ENCODE results near the gene KIF3A. TPM values are rescaled to one million over a fixed set of nuclear protein-coding genes. Genes with fewer than 3 reads are reported as not detected.

The KIF3A gene
- total and polyA plus RNA-seq, 3 donors from 2014 or later, result 23.2 to 38.6 (median 30.8) TPM

DNA sequence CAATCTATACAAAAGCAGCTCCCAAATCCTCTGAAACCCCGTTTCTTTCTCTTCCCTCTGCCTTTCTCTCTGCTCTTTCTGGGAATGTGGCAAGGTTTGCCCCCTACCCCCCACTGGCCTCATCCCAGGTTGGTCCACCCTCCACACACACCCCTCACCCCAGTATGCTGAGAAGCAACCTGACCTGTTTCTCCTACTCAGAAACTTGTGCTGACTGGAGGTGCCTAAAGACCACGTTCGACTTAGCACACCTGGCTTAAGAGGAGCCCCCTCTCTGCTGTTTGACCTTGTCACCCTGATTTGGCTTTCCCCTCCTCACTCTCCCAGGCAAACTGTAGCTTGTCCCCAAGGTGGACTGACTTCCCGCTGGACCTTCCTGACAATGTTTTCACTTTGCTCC, 40.8 kb upstream of the KIF3A start:
- TF ChIP-seq, protein P1, sequence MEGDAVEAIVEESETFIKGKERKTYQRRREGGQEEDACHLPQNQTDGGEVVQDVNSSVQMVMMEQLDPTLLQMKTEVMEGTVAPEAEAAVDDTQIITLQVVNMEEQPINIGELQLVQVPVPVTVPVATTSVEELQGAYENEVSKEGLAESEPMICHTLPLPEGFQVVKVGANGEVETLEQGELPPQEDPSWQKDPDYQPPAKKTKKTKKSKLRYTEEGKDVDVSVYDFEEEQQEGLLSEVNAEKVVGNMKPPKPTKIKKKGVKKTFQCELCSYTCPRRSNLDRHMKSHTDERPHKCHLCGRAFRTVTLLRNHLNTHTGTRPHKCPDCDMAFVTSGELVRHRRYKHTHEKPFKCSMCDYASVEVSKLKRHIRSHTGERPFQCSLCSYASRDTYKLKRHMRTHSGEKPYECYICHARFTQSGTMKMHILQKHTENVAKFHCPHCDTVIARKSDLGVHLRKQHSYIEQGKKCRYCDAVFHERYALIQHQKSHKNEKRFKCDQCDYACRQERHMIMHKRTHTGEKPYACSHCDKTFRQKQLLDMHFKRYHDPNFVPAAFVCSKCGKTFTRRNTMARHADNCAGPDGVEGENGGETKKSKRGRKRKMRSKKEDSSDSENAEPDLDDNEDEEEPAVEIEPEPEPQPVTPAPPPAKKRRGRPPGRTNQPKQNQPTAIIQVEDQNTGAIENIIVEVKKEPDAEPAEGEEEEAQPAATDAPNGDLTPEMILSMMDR (IDR thresholded peaks at IDR 0.05), result no peak
- no peak for TF ChIP-seq POLR2A (IDR thresholded peaks at IDR 0.05)
- DNase-seq, result no peak
- WGBS, 2 donors, result 49 to 61% methylated on average over 4 of the region's 4 CpGs
- no peaks in the 10 kb centered on the region for H3K9me3 ChIP-seq
- H3K36me3 ChIP-seq (ENCODE audit: low read depth, missing control alignments), result no peaks in the 10 kb centered on the region
- intact Hi-C loops (cut with DNase I; ENCODE audit: low total_unique reads), result no loop called here
- H3K4me1 ChIP-seq, result peaks cover 13% of the 10 kb centered on the region
- peak overlapping the region; percentile 75 to 82 for H3K4me3 ChIP-seq
- no peaks in the 10 kb centered on the region for H3K27me3 ChIP-seq
- no peak overlapping the region for H3K27ac ChIP-seq

GRCh38 chr5:132777209-132778069, 40.1 kb upstream of the KIF3A start, which contains the start of gene SEPTIN8:
Gene SEPTIN8 (minus strand): TSS chr5:132777239. CDS start chr5:132777137, 102 bp downstream.
- intact Hi-C loops (cut with DNase I; ENCODE audit: low total_unique reads), result no loop called here
- TF ChIP-seq, protein P1 (IDR thresholded peaks at IDR 0.05), result no peak
- TF ChIP-seq POLR2A (IDR thresholded peaks at IDR 0.05), result no peak
- 1 to 4% methylated on average over 23 to 76 of the region's 82 CpGs for WGBS, 2 donors
- peak within 1 kb of the TSS; percentile 75 to 82 for H3K4me3 ChIP-seq
- H3K9me3 ChIP-seq, result no peaks in the 10 kb centered on the region
- H3K4me1 ChIP-seq, result peaks cover 13% of the 10 kb centered on the region
- no peaks in the 10 kb centered on the region for H3K27me3 ChIP-seq
- no peaks in the 10 kb centered on the region for H3K36me3 ChIP-seq (ENCODE audit: low read depth, missing control alignments)
- peak; percentile 44 for DNase-seq
- H3K27ac ChIP-seq, result peak within 1 kb of the TSS; percentile 24 to 71

DNA sequence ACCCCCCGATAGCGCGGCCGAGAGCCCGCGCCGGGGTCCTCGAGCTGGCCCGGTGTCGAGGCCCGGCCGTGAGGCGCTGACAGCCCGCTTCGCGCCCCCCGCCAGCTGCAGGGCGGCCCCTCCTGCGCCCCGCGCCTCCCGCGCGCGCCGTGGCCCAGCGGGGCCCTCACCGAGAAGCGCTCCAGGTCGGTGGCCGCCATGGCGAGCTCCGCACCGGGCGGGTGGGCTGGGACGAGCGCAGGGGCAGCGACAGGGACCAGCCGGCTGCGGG, 39.5 kb upstream of the KIF3A start:
- no peaks in the 10 kb centered on the region for H3K27me3 ChIP-seq
- DNase-seq, result no peak
- intact Hi-C loops (cut with DNase I; ENCODE audit: low total_unique reads), result no loop called here
- peak overlapping the region; percentile 75 to 82 for H3K4me3 ChIP-seq
- peak overlapping the region in 1 of 2 donors; percentile 71 for H3K27ac ChIP-seq
- no peaks in the 10 kb centered on the region for H3K36me3 ChIP-seq (ENCODE audit: low read depth, missing control alignments)
- H3K4me1 ChIP-seq, result peaks cover 15% of the 10 kb centered on the region
- 1% methylated on average over 32 of the region's 40 CpGs; no CpG with 5 or more reads in 1 of the 2 donors for WGBS, 2 donors
- no peak for TF ChIP-seq POLR2A (IDR thresholded peaks at IDR 0.05)
- TF ChIP-seq, protein P1 (IDR thresholded peaks at IDR 0.05), result no peak
- no peaks in the 10 kb centered on the region for H3K9me3 ChIP-seq

GRCh38 chr5:132776131-132776937, 39.0 kb upstream of the KIF3A start:
- no peak for TF ChIP-seq POLR2A (IDR thresholded peaks at IDR 0.05)
- TF ChIP-seq, protein P1 (IDR thresholded peaks at IDR 0.05), result no peak
- 4 to 8% methylated on average over 7 to 28 of the region's 39 CpGs for WGBS, 2 donors
- H3K9me3 ChIP-seq, result no peaks in the 10 kb centered on the region
- peak overlapping the region; percentile 75 to 82 for H3K4me3 ChIP-seq
- H3K27ac ChIP-seq, result peak overlapping the region; percentile 24 to 71
- no peaks in the 10 kb centered on the region for H3K36me3 ChIP-seq (ENCODE audit: low read depth, missing control alignments)
- DNase-seq, result no peak
- H3K4me1 ChIP-seq, result peaks cover 21% of the 10 kb centered on the region
- H3K27me3 ChIP-seq, result no peaks in the 10 kb centered on the region
- intact Hi-C loops (cut with DNase I; ENCODE audit: low total_unique reads), result no loop called here

Data from testis (tissue), 3 donors.